GM19328 (cell line): ENCODE measurements around the gene SUPT3H.

Source experiments
- ATAC-seq: cut with Tn5 transposase; IDR thresholded peaks from one replicate; pipeline ENCODE4 v1.9.1; 2021; ENCODE audit warnings: mild to moderate bottlenecking, moderate library complexity; ENCODE audit not compliant: unreplicated experiment

Gene SUPT3H

DNA sequence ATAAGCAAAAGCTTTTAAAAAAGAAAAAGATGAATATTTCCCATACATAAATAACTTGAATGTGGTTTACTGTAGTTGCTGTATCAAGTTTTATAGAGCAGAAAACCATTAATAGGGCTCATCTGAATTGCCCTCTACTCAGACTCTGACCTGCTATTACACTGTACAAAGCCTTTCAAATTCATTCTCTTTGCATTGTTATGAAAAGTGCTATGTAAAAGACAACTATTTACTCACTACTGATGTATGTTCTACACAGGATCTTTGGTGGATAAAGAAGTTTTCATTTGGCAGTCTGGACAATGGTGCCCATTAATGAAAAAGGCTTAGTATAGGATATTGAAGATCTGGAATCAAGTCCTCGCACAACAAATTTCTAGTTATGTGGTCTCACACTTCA lies 248.7 kb downstream of the SUPT3H start:
- ATAC-seq = no peak

DNA sequence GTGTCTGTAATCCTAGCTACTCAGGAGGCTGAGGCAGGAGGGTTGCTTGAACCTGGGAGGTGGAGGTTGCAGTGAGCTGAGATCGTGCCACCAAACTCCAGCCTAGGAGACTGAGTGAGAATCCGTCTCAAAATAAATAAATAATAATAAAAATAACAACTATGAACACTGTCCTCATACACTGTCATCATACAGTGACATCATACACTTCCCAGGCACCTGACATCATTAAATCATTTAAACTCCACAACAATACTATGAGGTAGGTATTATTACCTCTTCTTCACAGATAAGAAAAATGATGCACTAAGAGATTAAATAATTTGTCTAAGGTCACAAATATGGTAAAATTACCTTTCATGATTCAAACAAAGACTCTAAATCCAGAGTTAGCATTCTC lies 250.5 kb downstream of the SUPT3H start:
- ATAC-seq = no peak

GRCh38 chr6:45126033-45126432 lies 251.7 kb downstream of the SUPT3H start:
- no peak for ATAC-seq

- no peak for ATAC-seq
These were observed 254.7 kb downstream of the SUPT3H start for GRCh38 chr6:45123023-45123422.

DNA sequence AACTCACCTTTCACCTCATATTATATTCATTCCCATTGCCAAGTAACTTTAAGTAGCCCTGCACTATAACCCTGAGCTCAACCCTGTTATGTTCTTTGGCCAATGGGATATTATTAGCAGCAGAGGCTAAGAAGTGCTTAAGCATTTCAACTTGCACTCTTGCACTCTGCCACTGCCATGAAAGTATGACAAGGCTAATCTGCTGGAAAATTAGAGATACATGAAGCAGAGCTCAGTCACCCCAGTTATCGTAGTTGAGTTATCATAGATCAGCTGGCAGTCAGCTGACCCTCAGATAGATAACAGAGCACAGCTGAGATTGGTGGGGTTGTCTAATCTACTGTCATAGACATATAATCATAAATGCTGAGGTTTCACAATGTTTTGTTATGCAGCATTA lies 259.0 kb downstream of the SUPT3H start:
- no peak for ATAC-seq

DNA sequence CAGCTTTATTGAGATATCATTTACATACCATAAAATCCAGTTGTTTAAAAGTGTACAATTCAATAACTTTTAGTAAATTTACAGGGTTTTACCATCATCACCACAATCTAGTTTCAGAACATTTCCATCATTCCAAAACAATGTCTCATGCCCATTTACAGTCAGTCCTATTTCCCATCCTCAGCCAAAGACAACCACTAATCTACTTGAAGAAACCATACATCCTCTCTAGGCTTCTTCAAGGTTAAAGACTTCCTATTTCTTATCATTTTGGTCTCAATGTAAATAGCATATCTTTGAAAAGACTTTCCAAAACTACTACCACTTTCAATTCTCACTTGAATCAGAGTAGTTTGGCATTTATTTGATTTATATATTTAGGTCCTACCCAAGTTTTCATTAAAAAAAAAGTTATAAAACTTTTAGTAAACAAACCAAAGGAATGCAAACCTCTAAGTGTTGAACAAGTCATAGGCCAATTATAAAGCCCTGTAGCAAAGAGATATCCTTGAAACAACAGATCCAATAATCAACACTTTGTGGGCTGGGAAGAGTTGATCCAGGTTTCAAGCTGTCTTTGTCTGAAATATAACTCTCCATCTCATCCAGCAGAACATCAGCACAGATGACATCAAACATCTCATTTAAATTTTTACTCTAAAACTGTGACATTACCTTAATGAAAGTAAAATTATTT lies 260.9 kb downstream of the SUPT3H start:
- no peak for ATAC-seq

GRCh38 chr6:45115696-45116095 lies 262.0 kb downstream of the SUPT3H start:
- no peak for ATAC-seq

DNA sequence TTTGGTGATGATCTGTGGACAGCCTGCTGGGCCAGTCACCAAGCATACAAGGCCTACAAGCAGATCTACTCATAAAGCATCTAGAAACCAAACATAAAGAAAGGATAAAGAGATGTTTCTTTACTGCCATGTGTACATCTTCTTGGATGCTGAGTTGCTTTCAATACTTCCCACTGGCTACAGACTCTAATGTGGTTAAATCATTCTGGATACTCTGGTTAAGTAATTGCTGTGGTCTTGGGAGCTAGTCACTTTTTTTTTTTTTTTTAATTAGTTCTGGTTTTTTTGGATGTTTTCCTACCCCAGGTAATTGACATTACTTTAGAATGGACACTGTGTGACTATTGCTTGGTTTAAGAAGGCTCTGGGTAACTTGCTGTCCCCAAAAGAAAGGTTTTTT lies 265.0 kb downstream of the SUPT3H start:
- no peak for ATAC-seq

- ATAC-seq = no peak
These were observed 268.2 kb downstream of the SUPT3H start for GRCh38 chr6:45109551-45109950.

GRCh38 chr6:45105170-45105820 lies 272.4 kb downstream of the SUPT3H start:
- ATAC-seq = no peak

DNA sequence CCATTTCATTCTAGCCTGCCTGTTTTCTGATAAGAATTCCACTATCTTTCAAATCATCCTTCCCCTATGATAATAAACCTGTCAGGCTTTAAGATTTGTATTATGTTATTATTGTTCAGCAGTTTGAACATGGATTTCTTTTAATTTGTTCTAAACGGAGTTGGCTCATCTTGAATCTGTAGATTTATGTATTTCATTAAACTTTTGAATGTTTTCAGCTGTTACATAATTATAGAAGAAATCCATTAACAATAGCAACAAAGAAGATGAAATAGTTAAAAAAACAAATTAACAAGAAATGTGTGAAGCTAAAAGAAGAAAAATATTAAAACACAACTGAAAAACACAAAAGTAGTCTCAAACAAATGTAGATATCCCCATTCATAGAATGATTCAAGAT lies 273.3 kb downstream of the SUPT3H start:
- ATAC-seq = no peak

DNA sequence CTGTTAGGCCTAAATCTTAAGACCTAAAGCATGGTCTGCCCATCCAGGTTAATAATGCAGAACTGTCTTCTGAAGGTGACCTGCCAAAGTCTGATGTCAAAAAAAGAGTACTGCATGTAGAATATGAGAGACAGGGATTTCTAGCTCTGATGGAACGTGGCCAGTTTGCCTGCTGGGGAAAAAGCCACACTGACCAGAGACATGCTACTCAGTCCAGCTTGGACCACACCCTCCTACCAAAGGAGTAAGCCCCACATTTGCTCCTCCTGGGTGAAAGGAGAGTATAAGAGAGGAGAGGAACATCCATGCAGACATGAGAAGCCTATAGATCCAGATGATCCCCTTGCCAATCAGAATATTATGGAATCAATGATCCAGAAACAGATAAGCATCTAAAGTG lies 279.5 kb downstream of the SUPT3H start:
- no peak for ATAC-seq

DNA sequence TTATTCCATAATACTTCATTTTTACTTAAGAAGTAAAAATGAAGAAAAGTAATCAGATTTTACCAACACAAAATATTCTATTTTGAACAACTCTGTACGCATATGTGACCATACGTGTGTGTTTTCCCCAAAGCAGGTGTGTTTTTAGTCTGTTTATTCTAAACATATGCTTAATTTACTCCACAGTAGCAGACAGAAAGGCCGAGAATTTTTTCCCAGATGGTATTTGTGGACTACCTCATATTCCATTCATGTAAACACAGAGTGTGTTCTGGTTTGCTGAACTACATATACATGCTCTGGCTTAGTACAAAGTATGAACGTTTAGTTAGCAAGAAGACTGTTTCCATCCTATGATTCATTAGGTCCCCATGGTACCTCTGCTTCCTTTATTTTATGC lies 282.9 kb downstream of the SUPT3H start:
- no peak for ATAC-seq

- no peak for ATAC-seq
These were observed 285.6 kb downstream of the SUPT3H start for GRCh38 chr6:45092135-45092534.

DNA sequence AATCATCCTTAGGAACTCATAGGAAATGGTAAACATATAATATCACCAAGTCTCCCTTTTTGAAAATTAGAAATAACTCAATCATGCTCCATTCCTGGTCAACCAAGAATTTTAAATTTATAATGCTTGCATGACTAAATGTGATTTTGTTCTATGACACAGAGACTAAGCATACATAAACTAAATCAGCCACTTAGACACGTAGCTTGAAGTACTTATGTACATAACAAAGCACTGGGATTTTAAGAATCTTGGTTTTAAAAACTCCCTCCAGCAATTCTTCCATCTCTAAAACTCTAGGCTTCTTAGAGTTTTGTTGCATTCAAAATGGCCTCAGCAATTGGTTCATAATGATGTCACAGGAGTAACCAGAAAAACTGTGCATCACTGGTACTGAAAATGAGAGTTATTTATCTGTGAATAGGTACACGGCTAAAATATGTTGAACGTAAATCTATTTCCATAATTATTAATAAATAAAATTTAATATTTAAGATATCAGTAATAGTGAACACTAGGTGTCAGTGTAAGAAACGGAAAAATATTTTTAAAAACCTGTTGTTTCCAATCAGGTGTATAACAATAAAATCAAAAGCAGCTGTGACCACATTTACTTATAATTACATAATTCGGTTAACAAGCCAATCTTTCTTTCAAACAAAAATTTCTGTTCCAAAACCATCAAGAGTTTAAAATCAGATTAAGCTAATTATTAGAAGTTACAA lies 291.2 kb downstream of the SUPT3H start:
- ATAC-seq = no peak

DNA sequence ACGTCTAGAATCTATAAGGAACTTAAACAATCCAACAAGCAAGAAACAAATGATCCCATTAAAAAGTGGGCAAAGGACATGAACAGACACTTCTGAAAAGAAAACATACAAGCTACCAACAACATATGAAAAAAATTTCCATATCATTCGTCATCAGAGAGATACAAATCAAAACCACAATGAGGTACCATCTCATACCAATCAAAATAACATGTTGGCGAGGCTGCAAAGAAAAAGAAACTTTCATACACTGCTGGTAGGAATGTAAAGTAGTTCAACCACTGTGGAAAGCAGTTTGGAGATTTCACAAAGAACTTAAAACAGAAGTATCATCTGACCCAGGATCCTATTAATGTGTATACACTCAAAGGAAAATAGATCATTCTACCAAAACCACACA lies 293.5 kb downstream of the SUPT3H start:
- no peak for ATAC-seq

DNA sequence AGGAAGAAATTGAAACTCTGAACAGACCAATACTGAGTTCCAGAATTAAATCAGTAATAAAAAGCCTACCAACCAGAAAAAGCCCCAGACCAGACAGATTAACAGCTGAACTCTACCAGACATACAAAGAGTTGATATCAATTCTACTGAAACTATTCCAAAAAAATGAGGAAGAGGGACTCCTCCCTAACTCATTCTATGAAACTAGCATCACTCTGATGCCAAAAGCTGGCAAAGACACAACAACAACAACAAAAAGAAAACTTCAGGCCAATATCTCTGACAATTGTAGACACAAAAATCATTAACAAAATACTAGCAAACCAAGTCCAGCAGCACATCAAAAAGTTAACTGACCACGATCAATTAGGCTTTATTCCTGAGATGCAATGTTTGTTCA lies 295.6 kb downstream of the SUPT3H start:
- ATAC-seq = no peak

DNA sequence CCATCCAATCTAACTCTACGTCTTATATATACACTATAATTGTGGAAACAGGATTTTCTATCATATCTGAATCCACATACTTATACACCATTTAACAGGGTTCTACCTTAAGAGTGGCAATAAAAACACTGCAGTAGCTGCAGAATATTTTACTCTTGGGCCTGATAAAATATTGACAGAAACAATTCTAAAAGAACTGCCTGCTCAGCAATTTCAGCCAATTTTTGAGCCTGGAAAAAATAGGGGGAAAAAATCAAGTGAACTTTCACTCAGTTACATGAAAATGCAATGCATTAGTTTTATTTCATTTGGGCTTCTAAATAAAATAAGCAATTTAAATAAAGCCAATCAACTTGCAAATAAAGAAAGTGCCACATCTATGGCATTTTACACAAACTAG lies 296.1 kb downstream of the SUPT3H start:
- no peak for ATAC-seq

DNA sequence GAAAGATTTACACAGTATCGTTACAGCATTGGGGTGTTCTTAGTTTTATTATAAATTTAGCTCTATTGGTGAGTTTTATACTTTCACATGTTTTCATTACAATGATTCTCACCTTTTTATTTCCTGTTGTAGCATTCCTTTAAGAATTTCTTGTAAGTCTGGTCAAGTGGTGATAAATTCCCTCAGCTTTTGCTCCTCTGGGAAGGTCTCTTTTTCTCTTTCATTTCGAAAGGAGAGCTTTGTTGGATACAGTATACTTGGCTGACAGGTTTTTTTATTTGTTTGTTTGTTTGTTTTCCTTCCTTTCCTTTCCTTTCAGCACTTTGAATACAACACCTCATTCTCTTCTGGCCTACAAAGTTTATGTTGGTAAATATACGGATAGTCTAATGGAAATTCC lies 299.3 kb downstream of the SUPT3H start:
- ATAC-seq = no peak

GRCh38 chr6:45076217-45076930 lies 301.4 kb downstream of the SUPT3H start:
- ATAC-seq = no peak

DNA sequence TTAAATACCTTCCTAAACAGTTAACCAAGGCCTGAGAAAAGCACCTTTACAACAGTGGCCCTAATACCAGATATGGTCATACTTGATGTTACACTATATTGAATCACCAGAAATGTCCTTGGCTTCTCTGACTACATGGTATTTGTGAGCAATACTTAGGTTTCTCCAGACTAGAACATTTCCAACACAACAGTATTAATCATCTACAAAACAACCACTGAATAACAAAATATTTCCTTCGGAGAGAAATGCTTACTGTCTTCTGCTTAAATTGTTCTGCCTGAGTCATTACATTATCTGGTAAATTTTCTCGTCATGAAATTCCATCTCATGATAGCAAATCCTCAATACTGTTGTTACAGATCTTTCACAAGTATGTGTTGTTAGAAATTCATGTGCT lies 302.5 kb downstream of the SUPT3H start:
- no peak for ATAC-seq

DNA sequence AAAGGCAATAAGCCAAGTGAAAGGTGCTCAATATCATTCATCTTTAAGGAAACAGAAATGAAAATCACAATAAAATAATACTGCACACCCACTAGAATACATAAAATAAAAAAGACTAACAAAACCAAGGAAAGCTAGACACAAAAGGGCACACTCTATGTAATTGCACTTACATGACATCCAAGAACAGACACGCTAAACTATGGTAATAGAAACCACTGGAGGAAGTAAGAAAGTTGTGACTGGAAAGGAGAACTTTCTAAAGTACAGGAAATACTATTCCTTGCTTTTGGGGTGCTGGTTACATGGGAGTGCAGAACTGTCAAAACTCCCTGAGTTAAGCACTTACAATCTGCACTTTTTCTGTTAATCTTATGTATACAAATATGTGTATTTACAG lies 303.3 kb downstream of the SUPT3H start:
- no peak for ATAC-seq
